Stomach (tissue), 4 donors: Measurements from ENCODE around the gene TEX261.

ENCODE experiments used
- CTCF ChIP-seq, 7 experiments: fragments of 450-650 bp in 4 of 7; fragments of 200-600 bp in 3 of 7; sonication (generic) in 3 of 7; IDR thresholded peaks; one replicate each; pipeline ENCODE4 v1.5.1; 2016 to 2019; ENCODE audit warnings: antibody characterized with exemption in 7 of 7, control low read depth in 2 of 7, mild to moderate bottlenecking in 1 of 7
- POLR2A ChIP-seq, 4 donors: fragments of 450-650 bp; IDR thresholded peaks; one replicate each; pipeline ENCODE4 v1.6.1; 2016; ENCODE audit warnings: antibody characterized with exemption in 4 of 4, control low read depth in 2 of 4, mild to moderate bottlenecking in 1 of 4, moderate library complexity in 1 of 4
- POLR2AphosphoS5 ChIP-seq, 3 donors: sonication (generic); formaldehyde crosslinking; IDR thresholded peaks; one replicate each; pipeline ENCODE4 v1.6.1; 2016; ENCODE audit warnings: antibody characterized with exemption in 3 of 3

GRCh38 chr2:70965506-70965905 is 29.2 kb downstream of the TEX261 start:
- TF ChIP-seq POLR2A (IDR thresholded peaks at IDR 0.05) (no peak), CTCF (IDR thresholded peaks at IDR 0.05) (no peak), POLR2AphosphoS5 (IDR thresholded peaks at IDR 0.05) (no peak)
